Measurements from ENCODE around the gene CENPB. TPM values are rescaled to one million over a fixed set of nuclear protein-coding genes. Genes with fewer than 3 reads are reported as not detected.

CENPB gene
- total RNA-seq, 6 donors from 2014 or later: 56.6 to 125 (median 89.7) TPM

GRCh38 chr20:3764659-3765058, 21.9 kb downstream of the CENPB start:
- Histone ChIP-seq H3K36me3 (no peaks in the 10 kb centered on the region), H3K27me3 (no peaks in the 10 kb centered on the region), H3K4me3 (no peak overlapping the region), H3K4me1 (peaks cover 24 to 48% (median 29%) of the 10 kb centered on the region in 4 donors), H3K9me3 (no peaks in the 10 kb centered on the region), H3K27ac (peak overlapping the region in 1 of 4 donors; percentile 41)
- 83 to 88% methylated on average over 3 of the region's 3 CpGs for WGBS, 2 donors
- no peak for TF ChIP-seq EP300 (IDR thresholded peaks at IDR 0.05)
- no peak for TF ChIP-seq POLR2AphosphoS5 (IDR thresholded peaks at IDR 0.05)
- no peak for TF ChIP-seq POLR2A (IDR thresholded peaks at IDR 0.05)
- no peak for TF ChIP-seq CTCF (IDR thresholded peaks at IDR 0.05)
- no peak for ATAC-seq (ENCODE audit: low FRiP score in 2 of 2)
- DNase-seq: no peak

GRCh38 chr20:3763671-3764601, 22.6 kb downstream of the CENPB start:
- Histone ChIP-seq H3K36me3 (no peaks in the 10 kb centered on the region), H3K27ac (peak overlapping the region in 1 of 4 donors; percentile 41), H3K4me3 (no peak overlapping the region), H3K27me3 (no peaks in the 10 kb centered on the region), H3K9me3 (no peaks in the 10 kb centered on the region), H3K4me1 (peaks cover 20 to 46% (median 26%) of the 10 kb centered on the region in 4 donors)
- DNase-seq: peak in 1 of 2 donors; percentile 41
- 88 to 89% methylated on average over 5 to 8 of the region's 8 CpGs for WGBS, 2 donors
- TF ChIP-seq CTCF (IDR thresholded peaks at IDR 0.05) (no peak), POLR2A (IDR thresholded peaks at IDR 0.05) (no peak), POLR2AphosphoS5 (IDR thresholded peaks at IDR 0.05) (no peak), EP300 (IDR thresholded peaks at IDR 0.05) (no peak)
- ATAC-seq (ENCODE audit: low FRiP score in 2 of 2): no peak

GRCh38 chr20:3760655-3761348, 25.7 kb downstream of the CENPB start:
- no peaks in the 10 kb centered on the region for H3K27me3 ChIP-seq
- H3K4me1 ChIP-seq: peaks cover 0 to 20% (median 4%) of the 10 kb centered on the region in 4 donors
- DNase-seq: no peak
- 70 to 72% methylated on average over 9 to 10 of the region's 10 CpGs for WGBS, 2 donors
- TF ChIP-seq EP300 (IDR thresholded peaks at IDR 0.05) (no peak), CTCF (IDR thresholded peaks at IDR 0.05) (no peak), POLR2A (IDR thresholded peaks at IDR 0.05) (no peak), POLR2AphosphoS5 (IDR thresholded peaks at IDR 0.05) (no peak)
- H3K36me3 ChIP-seq: peaks cover 0 to 5% (median 0%) of the 10 kb centered on the region in 4 donors
- no peaks in the 10 kb centered on the region for H3K9me3 ChIP-seq
- ATAC-seq (ENCODE audit: low FRiP score in 2 of 2): no peak
- no peak overlapping the region for H3K27ac ChIP-seq
- no peak overlapping the region for H3K4me3 ChIP-seq

GRCh38 chr20:3759884-3760283, 26.7 kb downstream of the CENPB start:
- no peak overlapping the region for H3K4me3 ChIP-seq
- H3K27me3 ChIP-seq: no peaks in the 10 kb centered on the region
- 95% methylated on average over 10 of the region's 11 CpGs; no CpG with 5 or more reads in 1 of the 2 donors for WGBS, 2 donors
- H3K4me1 ChIP-seq: peaks cover 0 to 11% (median under 1%) of the 10 kb centered on the region in 4 donors
- no peaks in the 10 kb centered on the region for H3K9me3 ChIP-seq
- ATAC-seq (ENCODE audit: low FRiP score in 2 of 2): no peak
- TF ChIP-seq POLR2A (IDR thresholded peaks at IDR 0.05) (no peak), POLR2AphosphoS5 (IDR thresholded peaks at IDR 0.05) (no peak), EP300 (IDR thresholded peaks at IDR 0.05) (no peak), CTCF (IDR thresholded peaks at IDR 0.05) (no peak)
- peaks cover 0 to 5% (median 0%) of the 10 kb centered on the region in 4 donors for H3K36me3 ChIP-seq
- H3K27ac ChIP-seq: no peak overlapping the region
- DNase-seq: no peak
